Superior temporal gyrus (tissue), 1 donor: ENCODE results near the gene ASB6.
"Not testable (repeated sequence)": the region's sequence is repeated elsewhere in the genome, so short reads cannot be mapped to it uniquely, and the experiment has no call there.

Experiments used
- DNase-seq: peaks from one replicate; pipeline ENCODE4 v3.0.0-alpha.2; 2016; ENCODE audit errors: extremely low spot score

ASB6 gene

DNA sequence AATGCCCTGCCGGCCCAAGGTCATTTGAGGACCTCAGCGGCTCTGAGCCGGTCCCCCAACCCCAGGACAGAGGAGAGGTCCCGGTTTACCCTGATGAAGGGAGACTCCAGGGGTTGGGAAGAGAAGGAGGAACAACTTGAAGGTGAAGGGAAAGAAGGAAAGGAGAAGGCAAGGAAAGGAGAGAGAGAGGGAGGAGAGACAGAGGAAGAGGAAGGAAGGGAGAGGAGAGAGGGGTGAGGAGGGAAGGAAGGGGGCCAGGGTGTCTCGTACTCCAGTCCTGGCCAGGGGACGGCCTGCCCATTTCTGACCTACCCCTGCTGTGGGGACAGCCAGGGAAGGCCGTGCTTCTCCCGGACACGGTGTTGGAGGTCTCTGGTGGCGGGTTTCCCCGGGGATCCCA lies 25.4 kb upstream of the ASB6 start:
- no peak for DNase-seq

DNA sequence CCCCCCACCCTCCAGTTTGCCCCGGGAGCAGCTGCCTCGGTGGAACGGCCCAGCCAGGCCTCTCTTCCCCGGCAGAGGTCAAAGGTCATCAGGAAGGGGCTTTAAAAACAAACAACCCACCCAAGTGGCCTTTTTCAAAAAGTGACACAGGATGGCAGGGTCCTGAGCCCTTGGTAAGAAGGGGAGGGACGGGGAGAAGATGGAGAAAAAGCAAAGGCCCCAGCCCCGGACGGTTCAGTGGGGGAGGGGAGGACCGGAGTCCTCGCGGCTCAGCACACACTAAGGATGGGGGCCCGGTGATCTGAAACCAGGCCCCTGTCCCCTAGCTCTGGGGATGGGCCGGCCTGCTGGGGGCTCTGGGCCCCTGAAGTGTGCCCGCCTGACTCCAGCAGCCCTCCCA lies 24.6 kb upstream of the ASB6 start:
- DNase-seq = no peak

- DNase-seq = no peak
Measured at GRCh38 chr9:129665814-129666520, 24.0 kb upstream of the ASB6 start.

DNA sequence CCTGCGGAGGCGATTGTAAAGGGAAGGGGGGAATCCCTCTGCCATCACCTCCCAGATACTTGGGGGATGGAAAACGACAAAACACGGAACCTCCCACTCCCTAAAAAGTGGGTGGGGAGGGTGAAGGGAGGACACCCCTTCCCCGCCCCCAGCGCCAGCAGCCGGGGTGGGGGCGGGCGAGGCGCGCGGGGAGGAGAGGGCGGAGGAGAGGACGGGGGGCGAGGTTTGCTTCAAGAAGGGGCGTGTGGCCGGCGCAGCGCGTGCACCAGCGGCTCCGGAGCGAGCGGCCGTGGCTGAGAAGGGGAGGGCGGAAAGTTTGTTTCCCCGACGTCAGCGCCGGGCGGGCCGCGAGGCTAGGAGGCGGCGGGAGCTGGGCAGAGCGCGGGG lies 23.4 kb upstream of the ASB6 start, which contains the start of gene PRRX2:
TSS of gene PRRX2 (plus strand) at position 259 of the 387 bp plus-strand sequence. CDS start 221 bp downstream, outside the sequence.
- DNase-seq = no peak

GRCh38 chr9:129664746-129665388 lies 22.9 kb upstream of the ASB6 start:
- DNase-seq = no peak

DNA sequence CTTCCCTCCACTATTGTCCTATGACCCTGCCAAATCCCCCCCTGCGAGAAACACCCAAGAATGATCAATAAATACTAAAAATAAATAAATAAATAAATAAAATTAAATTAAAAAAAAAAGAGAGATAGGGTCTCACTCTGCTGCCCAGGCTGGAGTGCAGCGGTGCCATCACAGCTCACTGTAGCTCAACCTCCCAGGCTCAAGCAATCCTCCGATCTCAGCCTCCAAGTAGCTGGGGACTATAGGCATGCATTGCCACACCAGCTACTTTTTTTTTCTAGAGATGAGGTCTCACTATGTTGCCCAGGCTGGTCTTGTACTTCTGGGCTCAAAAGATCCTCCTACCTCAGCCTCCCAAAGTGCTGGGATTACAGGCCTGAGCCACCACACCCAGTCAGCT lies 20.3 kb upstream of the ASB6 start:
- DNase-seq = not testable (repeated sequence)

DNA sequence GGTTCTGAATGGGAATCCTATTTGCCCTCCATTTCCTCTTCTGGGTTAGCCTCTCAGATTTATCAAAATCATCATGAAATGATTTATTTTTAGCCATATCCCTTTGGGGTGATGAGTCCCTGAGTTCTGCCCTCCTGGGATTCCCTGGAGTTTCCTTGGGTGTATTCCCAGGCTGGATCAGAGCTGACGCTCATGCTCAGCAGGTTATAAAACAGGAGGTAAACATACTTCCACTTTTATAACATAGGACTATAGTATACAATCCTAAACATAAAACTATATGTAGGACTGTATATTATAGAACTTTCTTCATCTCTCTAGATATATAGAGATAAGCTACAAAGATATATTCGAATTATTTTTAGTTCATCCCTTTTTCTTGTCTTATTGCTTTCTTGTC lies 19.1 kb upstream of the ASB6 start:
- DNase-seq = no peak

DNA sequence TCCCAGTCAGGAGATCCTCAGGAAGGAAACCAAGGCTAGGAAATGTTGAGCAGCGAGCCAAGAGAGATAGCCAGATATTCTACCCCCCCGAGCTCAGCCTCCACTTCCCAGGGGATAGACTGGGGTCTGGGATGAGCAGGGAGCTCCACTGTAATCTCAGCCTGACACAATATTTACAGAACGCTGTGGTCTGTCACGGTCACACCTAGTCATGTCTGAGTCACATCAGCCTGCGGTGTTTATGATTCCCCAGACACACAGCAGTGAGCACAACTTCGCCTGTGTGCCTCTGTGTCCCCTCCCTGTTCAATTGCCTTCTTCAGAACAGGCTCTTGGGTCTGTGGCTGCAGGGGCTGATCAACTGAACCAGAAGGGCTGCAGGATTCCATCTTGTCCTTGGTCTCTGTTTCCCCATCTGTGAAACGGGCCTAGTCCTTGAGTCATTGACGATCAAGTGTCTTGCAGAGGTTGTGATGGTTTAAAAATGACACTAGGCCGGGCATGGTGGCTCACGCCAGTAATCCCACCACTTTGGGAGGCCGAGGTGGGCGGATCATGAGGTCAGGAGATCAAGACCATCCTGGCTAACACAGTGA lies 14.9 kb upstream of the ASB6 start:
- DNase-seq = no peak

GRCh38 chr9:129655696-129656095 lies 13.7 kb upstream of the ASB6 start:
- no peak for DNase-seq

DNA sequence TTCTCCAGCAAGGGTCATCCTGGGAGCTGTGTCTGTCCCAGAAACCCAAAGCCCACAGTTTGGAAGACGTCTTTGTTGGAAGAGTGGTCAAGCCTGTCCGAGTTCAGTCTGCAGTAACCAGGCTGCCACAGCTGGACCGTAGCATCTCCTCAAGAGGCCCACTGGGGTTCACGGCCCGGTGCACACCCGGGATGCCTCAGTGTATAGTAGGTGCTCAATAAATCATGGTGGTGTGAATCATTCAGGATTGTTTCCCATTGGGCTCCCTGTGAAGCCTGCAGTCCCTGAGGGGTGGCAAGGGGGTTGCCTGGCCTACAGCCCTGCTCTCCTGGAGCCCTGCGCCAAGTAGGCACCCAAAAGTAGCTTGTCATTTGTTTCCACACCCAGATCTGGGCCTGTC lies 13.2 kb upstream of the ASB6 start:
- no peak for DNase-seq

- DNase-seq = no peak
Measured at GRCh38 chr9:129654554-129655040, 12.6 kb upstream of the ASB6 start.

DNA sequence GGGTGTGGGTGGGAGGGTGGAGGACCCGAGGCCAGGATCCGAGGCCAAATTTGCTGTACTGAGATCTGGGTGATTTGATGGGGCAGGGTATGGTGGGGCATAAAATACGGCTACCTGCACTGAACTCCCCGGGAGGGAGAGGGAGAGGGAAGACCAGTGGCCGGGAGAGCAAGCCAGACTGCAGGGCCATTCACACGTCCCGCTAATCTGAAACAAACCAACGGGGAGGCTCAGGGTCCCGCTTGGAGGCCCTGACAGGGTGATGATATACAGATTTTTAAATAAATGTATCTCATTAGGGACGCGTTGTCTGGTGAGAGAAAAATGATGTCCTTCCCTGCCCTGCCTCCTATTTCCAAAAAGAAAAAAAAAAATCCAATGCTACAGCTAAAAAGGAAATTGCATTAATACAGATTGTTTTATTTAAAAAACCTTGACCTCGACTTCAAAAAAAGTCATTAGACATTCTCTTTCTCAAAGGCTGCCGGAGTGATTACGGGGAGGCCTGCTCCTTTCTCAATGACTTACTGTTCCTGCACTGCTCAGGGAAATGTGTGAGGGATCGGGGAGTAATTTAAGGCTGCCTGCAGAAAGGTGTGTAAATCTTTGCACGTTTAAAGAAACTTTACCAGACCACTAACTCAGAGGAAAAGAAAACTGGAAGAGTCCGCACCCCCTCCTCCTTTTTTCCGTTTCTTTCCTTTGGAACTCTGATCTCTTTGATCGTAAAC lies 12.0 kb upstream of the ASB6 start:
- no peak for DNase-seq

DNA sequence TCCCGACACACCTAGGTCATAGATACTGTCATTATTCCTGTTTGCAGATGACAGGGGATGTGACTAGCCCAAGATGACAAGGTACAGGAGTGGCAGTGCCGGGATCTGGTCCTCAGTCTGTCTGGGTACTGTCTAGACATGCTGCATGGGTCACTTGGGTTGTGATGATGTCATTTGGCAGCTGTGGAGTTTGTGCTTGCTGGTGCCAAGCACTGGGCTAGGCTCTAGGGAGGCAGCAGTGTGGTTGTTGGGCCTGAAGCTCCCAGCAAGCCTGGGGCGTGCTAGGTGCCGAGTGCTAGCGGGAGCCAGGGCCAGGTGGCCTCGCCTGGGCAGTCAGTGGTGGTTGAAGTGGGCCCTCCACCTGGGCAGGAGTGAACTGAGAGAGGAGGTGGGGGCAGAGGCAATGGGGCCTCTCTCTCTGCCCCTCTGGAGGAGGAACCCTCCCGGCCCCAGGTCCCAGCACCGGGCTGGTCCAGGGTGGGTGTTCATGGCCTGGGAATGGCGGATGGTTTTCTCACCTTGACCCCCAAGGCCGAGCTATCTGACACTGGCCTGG lies 8.8 kb upstream of the ASB6 start:
- no peak for DNase-seq

- DNase-seq = no peak
Measured at GRCh38 chr9:129649726-129650679, 8.1 kb upstream of the ASB6 start.

DNA sequence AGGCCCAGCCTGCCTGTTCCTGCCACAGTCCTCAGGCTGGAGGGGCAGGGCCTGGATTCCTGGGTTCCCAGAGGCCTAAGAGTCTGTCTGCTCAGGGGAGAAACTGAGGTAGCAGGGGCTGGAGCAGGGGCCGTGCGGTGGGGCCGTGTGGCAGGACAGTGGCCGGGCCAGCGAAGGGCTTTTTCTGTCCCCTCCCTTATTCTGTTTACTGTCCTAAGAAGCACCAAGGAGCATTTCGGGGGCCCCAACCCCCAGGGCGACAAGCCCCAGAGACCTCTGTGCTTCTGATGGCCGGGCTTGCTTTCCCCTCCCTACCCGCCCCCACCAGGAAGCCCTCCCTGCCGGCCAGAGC lies 6.8 kb upstream of the ASB6 start:
- no peak for DNase-seq

- DNase-seq = no peak
Measured at GRCh38 chr9:129648092-129648763, 6.3 kb upstream of the ASB6 start.

GRCh38 chr9:129647635-129648034 lies 5.7 kb upstream of the ASB6 start:
- DNase-seq = no peak

DNA sequence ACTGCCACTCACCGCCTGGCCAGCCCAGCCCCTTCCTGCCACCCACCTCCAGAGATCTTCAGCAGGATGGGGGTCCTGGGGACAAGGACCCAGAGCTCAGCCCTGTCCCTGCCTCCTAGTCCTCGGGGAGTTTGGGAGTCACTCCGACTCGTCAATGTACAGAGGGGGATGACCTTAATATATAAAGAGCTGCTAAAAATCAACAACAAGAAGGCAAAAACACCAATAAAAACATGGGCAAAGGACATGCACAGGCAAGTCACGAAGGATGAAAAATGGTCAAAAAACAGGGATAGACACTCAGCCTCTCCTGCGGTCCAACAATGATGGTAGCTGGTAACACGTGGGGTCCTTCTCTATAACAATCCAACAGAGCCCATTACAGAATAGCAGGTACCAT lies 4.7 kb upstream of the ASB6 start:
- DNase-seq = no peak

DNA sequence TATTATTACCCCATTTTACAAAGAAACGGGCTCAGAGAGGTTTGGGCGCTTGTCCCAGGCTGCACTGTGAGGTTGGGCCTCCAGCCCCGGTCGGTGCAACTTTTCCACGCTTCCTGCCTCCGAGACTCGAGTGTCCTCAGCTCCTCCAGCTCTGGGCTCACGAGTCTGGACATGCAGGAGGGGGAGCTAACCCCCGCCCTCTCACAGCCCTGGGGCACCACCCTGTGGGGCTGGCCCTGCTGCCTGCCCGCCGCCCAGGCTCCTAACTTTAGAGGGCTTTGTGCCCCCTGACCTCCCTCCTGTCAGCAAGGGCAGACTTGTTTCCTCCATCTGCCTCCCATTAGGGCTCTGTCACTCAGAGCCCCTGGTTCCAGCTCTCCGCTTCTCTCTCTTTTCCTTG lies 4.3 kb upstream of the ASB6 start:
- DNase-seq = no peak

GRCh38 chr9:129644902-129645301 lies 3.0 kb upstream of the ASB6 start:
- DNase-seq = no peak
